ENCODE data around the gene TOX3. TPM values are rescaled to one million over a fixed set of nuclear protein-coding genes. Genes with fewer than 3 reads are reported as not detected.

Gene TOX3
- total and polyA plus RNA-seq, 2 of the 13 experiments (the other 11 are each of a cell fraction or from before 2014, with no cell fraction given) = 14.5 to 98.6 TPM

- TF ChIP-seq ZHX2 (IDR thresholded peaks at IDR 0.05; ENCODE audit: low read depth) (no peak), ZHX2 (CRISPR knock-in tag; IDR thresholded peaks at IDR 0.05; ENCODE audit: borderline replicate concordance) (peak; percentile 76; the same call in 1 of the 2 replicates), HOXA3 (CRISPR knock-in tag; IDR thresholded peaks at IDR 0.05) (0 out of 2 replicates have a peak, but pooled peaks have one; percentile 3), NFIB (CRISPR knock-in tag; IDR thresholded peaks at IDR 0.05; ENCODE audit: borderline replicate concordance) (no peak), FOXO4 (CRISPR knock-in tag; conservative IDR thresholded peaks at IDR 0.05) (0 out of 2 replicates have a peak, but pooled peaks have one; percentile 82), KLF12 (CRISPR knock-in tag; IDR thresholded peaks at IDR 0.05; ENCODE audit: borderline replicate concordance) (0 out of 2 replicates have a peak, but pooled peaks have one; percentile 14), ZNF746 (CRISPR knock-in tag; IDR thresholded peaks at IDR 0.05) (no peak), ZNF749 (CRISPR knock-in tag; IDR thresholded peaks at IDR 0.05; ENCODE audit: borderline replicate concordance) (0 out of 2 replicates have a peak, but pooled peaks have one; percentile 24), ZGPAT (CRISPR knock-in tag; IDR thresholded peaks at IDR 0.05) (peak; percentile 24; the same call in 1 of the 2 replicates), ZNF296 (CRISPR knock-in tag; conservative IDR thresholded peaks at IDR 0.05) (0 out of 2 replicates have a peak, but pooled peaks have one; percentile 28)
- TF ChIP-seq, protein P1, sequence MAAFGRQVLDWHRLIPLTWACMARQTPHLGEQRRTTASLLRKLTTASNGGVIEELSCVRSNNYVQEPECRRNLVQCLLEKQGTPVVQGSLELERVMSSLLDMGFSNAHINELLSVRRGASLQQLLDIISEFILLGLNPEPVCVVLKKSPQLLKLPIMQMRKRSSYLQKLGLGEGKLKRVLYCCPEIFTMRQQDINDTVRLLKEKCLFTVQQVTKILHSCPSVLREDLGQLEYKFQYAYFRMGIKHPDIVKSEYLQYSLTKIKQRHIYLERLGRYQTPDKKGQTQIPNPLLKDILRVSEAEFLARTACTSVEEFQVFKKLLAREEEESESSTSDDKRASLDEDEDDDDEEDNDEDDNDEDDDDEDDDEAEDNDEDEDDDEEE (CRISPR knock-in tag; IDR thresholded peaks at IDR 0.05) = peak; percentile 76; the same call in 1 of the 2 replicates
- TF ChIP-seq, protein P2, sequence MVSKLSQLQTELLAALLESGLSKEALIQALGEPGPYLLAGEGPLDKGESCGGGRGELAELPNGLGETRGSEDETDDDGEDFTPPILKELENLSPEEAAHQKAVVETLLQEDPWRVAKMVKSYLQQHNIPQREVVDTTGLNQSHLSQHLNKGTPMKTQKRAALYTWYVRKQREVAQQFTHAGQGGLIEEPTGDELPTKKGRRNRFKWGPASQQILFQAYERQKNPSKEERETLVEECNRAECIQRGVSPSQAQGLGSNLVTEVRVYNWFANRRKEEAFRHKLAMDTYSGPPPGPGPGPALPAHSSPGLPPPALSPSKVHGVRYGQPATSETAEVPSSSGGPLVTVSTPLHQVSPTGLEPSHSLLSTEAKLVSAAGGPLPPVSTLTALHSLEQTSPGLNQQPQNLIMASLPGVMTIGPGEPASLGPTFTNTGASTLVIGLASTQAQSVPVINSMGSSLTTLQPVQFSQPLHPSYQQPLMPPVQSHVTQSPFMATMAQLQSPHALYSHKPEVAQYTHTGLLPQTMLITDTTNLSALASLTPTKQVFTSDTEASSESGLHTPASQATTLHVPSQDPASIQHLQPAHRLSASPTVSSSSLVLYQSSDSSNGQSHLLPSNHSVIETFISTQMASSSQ (IDR thresholded peaks at IDR 0.05; ENCODE audit: low read depth) = no peak
- TF ChIP-seq, protein P2 (CRISPR knock-in tag; IDR thresholded peaks at IDR 0.05; ENCODE audit: borderline replicate concordance) = 0 out of 2 replicates have a peak, but pooled peaks have one; percentile 10
Measured at GRCh38 chr16:52546291-52547003, 496 bp downstream of the TOX3 start (continued).
